GM19193 (cell line): ENCODE results near the gene MACROH2A1.

ENCODE experiments used
- POLR2A ChIP-seq: IDR thresholded peaks from 4 replicates; pipeline ENCODE4 v1.6.1; 2011; ENCODE audit not compliant: insufficient read depth, insufficient read length; ENCODE audit errors: extremely low read depth

MACROH2A1 gene

GRCh38 chr5:135439231-135440205 lies 40.5 kb upstream of the MACROH2A1 start:
- TF ChIP-seq POLR2A = no peak

- no peak for TF ChIP-seq POLR2A
Measured at GRCh38 chr5:135438636-135439221, 39.7 kb upstream of the MACROH2A1 start.

DNA sequence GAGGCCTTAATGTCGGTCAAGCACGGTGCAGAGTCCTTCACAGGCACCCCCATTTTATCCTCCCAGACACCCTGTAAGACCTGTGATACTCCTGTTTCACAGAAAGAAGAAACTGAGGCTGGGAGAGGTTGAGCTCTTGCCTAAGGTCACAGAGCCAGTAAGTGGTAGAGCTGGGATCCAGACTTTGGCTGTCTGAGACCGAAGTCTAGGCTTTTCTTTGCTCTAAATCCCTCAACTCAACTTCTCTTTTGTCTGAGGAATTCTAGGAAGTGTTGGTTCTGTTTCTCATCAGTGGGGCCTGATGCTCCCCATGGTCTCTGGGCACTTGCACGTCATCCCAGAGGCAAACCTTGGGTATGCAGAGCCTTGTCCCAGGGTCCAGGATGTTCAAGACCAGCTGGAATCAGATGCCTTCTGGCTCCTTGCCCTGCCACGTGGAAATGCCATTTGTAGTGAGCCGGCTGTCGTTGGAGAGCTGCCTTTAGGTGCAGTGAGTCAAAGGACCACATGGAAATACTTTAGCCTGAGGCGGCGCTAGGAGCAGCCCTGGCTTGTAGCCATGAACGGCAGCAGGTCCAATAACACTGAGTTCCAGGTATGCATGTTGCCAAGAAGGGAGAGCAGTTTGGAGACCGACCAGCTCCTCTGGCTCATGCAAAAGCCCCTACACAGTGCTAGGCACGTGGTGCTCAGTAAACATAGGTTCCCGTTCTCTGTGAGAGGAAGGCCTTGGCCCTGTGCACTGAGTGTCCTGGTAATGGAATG lies 38.9 kb upstream of the MACROH2A1 start:
- no peak for TF ChIP-seq POLR2A

DNA sequence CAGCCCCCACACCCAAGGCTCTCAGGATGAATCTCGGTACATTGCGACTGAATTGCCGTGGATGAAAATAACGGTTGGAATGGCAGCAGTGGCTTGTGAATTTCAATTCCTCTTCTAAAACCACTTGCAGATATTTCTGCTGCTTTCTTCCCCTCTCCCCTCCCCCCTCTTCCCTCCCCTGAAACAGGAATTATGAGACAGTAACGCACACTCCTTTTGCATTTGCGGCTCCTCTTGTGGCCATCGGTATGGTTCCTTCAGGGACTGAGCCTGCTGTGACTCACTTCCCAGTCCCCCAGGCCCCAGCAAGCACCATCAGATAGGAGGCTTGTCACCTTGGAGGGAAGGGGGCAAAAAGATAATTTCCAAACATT lies 38.4 kb upstream of the MACROH2A1 start:
- TF ChIP-seq POLR2A = no peak

DNA sequence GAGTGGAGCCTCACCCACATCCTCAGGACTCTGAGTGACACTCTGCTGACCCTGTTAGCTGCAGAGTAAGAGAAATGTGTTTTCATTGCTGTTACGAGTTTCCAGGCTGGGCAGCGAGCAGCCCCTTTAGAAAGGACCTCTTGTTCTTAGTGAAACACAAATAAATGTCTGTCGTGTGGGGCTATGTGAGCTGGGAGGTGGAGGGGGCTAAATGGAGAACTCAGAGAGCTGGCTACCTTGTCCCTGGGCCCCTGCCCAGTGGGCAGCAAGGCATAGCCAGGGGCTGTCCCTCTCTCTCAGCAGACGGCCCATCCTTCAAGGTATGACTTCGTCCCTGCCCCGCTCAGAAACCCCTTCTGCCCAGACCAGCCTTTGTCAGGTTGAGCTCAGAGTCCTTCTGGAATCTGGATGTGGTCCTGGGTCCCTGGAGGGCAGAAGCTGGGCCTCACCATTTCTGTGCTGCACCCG lies 38.0 kb upstream of the MACROH2A1 start:
- TF ChIP-seq POLR2A = no peak

GRCh38 chr5:135435467-135436330 lies 36.7 kb upstream of the MACROH2A1 start:
- no peak for TF ChIP-seq POLR2A

- TF ChIP-seq POLR2A = no peak
Measured at GRCh38 chr5:135434591-135435466, 35.8 kb upstream of the MACROH2A1 start.

GRCh38 chr5:135433681-135434426 lies 34.8 kb upstream of the MACROH2A1 start:
- TF ChIP-seq POLR2A = no peak

DNA sequence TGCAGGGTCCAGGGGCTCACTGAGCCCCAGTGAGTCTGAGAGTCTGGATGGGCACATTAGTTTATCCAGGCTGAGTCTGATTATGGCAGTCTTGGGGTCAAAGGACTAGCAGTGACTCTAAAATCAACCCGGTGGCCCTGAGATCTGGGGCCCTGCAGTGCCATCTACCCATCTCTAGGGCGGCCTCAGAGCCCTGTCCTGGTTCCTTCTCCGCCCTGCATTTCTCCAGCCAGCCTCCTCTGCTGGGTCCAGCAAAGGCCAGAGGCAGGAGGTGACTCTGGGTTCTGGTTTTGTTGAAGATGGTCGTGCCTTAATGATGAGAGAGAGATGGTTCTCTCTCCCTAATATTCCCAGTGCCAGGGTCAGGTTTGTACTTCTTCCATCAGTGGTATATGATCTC lies 33.1 kb upstream of the MACROH2A1 start:
- TF ChIP-seq POLR2A = no peak

DNA sequence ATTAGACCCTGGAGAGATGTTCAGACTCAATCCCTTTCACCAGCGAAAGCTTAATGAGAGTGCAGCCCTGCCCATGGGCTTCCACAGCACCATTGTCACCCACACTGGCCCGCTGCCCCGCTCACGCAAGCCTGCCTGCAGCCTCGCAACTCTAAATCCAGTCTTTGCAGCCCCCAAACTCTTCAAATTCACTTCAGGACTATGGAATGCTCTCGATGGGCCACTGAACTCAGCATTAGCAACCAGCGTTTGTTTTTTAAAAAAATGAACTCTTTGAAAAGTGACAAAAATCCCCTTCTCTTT lies 31.1 kb upstream of the MACROH2A1 start:
- TF ChIP-seq POLR2A = no peak

GRCh38 chr5:135429301-135430134 lies 30.5 kb upstream of the MACROH2A1 start:
- no peak for TF ChIP-seq POLR2A

- TF ChIP-seq POLR2A = no peak
Measured at GRCh38 chr5:135428586-135428985, 29.6 kb upstream of the MACROH2A1 start.
